Fibroblast of gingiva (primary cell): ENCODE data around the gene MLEC.
"Not testable (repeated sequence)": the region's sequence is repeated elsewhere in the genome, so short reads cannot be mapped to it uniquely, and the experiment has no call there.

Experiments used
- DNase-seq: peaks from one replicate; pipeline ENCODE4 v3.0.0-alpha.2; 2011; ENCODE audit warnings: low read depth

MLEC gene

GRCh38 chr12:120662879-120663278, 24.1 kb upstream of the MLEC start:
- DNase-seq = no peak

DNA sequence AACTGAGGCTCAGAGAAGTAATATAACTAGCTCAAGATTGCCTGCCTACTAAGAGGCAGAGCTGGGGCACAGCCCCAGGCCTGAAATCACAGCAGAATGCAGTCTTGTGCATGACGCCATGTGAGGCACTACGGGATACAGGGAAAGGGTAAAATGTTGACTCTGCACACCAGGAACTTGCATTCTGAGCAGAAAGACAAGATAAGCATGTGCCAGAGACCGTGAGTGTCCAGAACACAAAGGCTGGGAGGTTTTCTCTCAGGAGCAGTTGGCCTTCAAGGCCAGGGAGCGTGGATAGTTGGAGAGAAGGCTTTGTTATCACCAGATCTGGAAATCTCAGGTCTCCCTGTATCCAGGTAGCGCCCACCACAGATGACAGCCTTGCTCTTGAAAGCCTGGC, 23.2 kb upstream of the MLEC start:
- DNase-seq = no peak

- no peak for DNase-seq
Measured at GRCh38 chr12:120666571-120667390, 20.2 kb upstream of the MLEC start.

GRCh38 chr12:120668091-120668867, 18.7 kb upstream of the MLEC start:
- no peak for DNase-seq

DNA sequence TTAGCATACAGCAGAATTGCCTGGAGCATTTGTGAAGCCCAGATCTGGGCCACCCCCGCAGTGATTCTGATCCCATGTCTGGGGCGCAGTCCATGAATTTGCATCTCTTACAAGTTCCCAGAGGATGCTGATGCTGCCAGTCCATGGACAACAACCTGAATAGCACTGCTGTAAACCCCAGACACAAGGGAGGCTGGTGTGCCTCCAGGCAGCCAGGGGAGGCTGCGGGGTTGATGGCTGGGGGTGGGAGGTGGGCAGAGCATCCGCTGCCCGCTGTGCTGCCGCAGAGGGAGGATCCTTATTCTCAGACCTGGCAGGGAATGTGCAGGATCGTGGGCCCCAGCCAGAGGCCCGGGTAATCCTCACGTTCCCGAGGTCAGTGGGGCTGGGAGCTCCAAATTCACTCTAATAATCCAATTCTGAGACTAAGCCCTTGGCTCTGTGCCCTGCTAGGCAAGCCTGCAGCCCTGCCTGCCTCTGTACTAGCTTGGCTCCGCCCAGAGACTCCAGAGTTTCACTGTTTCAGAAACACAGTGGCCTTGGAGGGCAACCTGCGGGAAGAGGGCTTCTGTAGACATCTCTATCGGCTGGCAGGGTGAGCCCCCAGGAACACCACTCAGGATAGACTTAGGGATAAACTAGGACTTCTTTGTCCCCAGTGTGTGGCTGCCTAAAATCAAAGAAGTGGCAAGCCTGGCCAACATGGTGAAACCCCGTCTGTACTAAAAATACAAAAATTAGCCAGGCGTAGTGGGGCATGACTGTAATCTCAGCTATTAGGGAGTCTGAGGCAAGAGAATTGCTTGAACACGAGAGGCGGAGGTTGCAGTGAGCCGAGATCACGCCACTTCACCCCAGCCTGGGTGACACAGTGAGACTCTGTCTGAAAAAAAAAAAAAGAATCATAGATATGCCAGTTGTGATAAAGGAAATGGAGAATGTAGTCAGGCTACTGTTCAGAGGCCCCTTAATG, 17.8 kb upstream of the MLEC start:
- DNase-seq = peak; percentile 37

- not testable (repeated sequence) for DNase-seq
Measured at GRCh38 chr12:120670237-120670636, 16.7 kb upstream of the MLEC start.

GRCh38 chr12:120670667-120671066, 16.3 kb upstream of the MLEC start:
- no peak for DNase-seq

DNA sequence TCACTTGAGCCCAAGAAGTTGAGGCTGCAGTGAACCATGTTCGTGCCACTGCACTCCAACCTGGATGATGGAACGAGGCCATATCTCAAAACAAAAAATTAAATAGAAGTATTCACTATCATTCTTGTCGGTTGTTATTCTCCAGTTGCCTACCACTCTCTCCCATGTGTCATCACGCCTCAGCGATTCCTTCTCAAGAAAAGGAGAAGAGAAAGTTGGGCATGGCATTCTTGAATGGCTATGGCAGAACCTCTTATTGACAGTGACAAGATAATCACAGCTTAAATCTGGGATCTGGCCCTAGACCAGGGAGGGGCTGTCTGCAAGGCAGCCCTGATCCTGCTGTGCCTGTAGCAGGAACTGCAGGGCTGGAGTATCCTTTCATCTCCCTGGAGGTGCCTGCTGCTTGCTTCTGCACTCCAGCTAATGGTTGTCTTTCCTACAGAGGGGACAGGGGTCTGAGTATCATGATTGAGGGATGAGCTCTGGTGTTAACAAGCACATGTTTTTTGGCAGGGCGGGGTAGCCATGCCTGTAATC, 12.8 kb upstream of the MLEC start:
- no peak for DNase-seq

DNA sequence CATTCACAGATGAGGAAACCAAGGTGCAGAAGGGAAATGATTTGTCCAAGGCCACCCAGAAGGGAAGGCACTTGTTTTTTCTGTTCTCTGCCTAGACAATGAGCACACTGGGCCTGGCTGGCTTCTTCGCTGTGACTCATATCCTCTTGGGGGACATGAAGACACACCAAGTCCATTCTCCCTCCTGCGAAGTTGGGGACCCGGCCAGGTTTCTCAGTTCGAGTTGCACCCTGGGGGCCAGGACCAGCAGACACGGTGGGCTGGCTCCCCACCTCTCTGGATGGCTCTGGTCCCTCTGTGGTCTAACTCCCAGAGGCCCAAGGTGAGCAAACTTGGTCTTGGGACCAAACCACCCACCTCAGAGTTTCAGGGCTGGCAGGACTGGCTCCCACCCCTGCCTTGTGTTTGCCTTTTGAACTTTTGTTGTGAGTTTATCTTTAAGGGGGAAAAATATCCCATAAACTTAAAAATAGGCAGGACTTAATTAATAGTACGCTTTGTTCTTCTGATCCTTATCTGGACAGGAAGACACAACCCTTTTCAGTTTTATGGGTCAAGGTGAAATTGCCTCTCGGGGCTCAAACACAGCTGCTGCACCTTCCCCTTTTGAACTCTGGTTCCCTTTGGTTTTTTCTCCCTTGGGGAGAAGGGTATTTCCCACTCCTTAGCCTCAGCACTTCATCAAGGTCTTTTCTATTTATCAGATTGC, 9.0 kb upstream of the MLEC start:
- peak; percentile 13 for DNase-seq

DNA sequence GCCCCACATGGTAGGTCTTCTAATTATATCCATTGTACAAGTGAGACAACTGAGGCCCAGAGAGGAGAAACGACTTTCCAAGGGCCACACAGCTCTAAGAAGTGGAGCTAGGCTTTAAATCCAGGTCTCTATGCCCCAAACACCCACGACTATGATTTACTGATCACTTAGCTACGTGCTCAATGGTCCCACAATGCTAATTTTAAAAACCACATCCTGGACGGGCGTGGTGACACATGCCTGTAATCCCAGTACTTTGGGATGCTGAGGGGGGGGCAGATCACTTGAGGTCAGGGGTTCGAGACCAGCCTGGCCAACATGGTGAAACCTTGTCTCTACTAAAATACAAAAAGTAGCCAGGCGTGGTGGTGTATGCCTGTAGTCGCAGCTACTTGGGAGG, 8.4 kb upstream of the MLEC start:
- no peak for DNase-seq

DNA sequence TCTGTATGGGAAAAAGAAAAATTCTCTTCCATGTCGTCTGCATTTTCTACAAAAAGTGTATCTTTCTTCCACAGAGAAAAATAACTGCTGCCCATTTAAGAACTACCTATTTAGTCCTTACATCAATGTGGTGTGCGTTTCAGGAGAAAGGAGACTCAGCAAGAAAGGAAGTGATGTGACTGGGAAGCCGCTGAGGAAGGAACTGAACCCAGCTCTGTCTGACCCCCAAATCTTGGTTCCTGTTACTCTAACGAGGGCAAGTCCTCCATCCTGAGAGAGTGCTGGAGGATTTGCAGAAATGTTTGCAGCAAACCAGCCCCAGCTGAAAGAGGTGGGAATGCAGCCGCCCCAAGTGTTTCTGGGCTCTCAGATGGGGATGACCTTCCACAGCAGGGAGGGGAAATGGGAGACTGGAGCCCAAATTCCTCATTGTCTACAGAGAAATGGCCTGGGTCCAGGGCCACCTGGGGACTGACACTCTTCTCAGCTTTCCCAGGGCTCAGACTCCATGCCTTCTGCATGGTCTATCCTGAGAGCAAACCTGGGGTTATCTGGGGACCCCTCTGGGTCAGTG, 6.7 kb upstream of the MLEC start:
- DNase-seq = no peak

DNA sequence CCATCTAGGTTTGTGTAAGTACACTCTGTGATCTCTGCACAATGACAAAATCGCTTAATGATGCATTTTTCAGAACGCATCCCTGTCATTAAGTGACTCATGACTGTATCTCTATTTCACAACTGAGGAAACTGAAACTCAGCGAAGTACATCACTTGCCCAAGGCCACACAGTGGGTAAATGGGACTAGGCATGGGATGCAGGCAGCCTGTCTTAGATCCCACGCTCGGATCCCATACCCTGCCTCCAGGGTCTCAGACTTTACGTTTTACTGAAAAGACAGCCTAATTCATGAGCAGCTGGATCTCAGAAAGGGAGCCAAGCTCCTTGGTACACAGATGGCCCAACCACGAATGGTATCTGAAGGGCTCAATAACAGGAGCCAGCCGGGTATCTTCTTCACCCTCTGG, 2.4 kb upstream of the MLEC start:
- DNase-seq = peak; percentile 73

DNA sequence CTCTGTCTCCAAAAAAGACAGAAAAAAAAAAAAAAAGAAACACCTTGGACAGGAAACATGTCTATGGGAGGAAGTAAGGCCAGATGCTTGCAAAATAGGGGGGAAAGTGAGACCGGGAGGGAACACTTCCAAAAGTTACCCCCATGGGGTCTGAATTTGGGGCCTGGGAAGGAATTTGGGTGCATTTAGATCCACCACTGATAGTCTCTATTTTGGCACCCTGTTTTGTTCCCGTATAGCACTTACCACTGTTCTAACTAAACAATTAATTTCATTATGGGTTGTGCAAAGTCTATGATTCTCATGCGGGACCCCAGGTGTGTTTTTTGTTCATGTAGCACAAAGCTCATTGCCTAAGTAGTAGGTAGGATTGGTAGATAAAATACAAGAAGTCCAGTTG, 1.4 kb upstream of the MLEC start:
- no peak for DNase-seq

GRCh38 chr12:120686151-120686689, 729 bp upstream of the MLEC start:
- DNase-seq = peak; percentile 97

- peak; percentile 19 for DNase-seq
Measured at GRCh38 chr12:120687578-120688289, 785 bp downstream of the MLEC start.

DNA sequence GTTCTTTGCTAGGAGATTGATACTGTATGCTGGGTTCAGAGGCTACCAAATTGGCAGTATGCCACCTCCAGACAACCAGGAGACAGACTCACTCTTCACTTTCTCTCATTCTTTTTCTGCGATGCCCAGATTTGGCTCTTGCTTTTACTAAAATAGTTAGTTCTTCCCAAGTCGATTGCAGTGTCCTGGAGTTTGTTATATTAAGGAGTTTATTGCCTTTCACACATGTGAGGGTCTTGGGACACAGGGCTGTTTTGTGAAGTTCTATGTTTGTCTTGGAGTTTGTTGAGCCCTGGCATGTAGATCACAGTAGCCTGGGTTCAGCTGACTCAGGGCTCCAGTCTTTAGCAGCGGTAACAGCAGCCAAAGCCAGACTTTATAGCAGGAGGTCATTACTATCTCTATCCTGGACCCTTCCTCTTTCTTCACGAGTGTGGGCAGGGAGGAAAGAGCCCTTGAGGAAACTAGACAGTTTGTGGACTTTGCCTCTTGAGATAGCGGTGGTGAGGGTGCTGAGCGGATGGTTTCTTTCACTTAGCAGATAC, 1.6 kb downstream of the MLEC start:
- peak; percentile 27 for DNase-seq

- no peak for DNase-seq
Measured at GRCh38 chr12:120689397-120690082, 2.6 kb downstream of the MLEC start.

DNA sequence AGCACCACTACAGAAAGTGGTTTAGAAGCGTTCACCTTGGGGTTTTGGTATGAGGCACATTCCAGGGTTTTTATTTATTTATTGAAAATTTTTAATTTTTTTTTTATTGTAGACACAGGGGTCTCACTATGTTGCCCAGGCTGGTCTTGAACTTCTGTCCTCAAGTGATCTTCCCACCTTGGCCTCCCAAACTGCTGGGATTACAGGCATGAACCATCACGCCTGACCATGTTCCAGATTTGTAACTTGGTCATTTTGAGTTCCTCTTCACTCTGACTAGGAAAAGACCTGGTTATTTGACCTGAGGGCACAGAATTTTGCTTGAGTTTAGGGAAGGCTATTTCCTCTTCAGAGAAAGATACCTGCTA, 3.1 kb downstream of the MLEC start:
- DNase-seq = no peak

DNA sequence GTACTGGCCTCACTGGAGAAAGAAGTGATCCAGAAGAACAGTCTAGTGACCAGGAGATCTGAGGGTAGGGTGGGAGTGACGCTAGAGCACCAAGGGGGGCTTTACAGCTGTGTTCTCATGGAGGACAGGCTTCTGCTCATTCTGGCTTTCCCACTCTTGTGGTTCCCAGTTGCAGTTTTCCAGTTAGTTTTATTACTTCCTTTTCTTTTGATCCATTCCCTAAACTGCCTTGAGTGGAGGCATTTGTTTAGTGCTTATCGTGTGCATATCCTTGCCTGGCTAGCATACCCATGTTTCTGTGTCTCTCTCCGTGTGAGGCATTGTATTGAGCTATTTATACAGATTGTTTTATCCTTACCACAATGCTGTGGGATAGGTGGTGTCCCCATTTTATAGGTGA, 4.0 kb downstream of the MLEC start:
- no peak for DNase-seq
